CD4-positive, CD25-positive, alpha-beta regulatory T cell (primary cell): ENCODE results near the gene RBBP8. TPM values are rescaled to one million over a fixed set of nuclear protein-coding genes. Genes with fewer than 3 reads are reported as not detected.

Experiments used
- ATAC-seq, 2 donors: fragments of 150-1000 bp; cut with Tn5 transposase; one replicate each; pipeline ENCODE4 v1.10.0; 2021; ENCODE audit warnings: low read depth in 2 of 2, moderate number of reproducible peaks in 2 of 2, moderate library complexity in 1 of 2
- DNase-seq, 3 donors: peaks; one replicate each; pipeline versions ENCODE4 v3.0.0 to v3.0.0-alpha.2; 2012 to 2022; ENCODE audit warnings: mixed read lengths in 1 of 3
- H3K27ac ChIP-seq: one replicate; pipeline ENCODE4 v1.7.0; 2013; ENCODE audit warnings: mild to moderate bottlenecking, low read length; ENCODE audit not compliant: insufficient read depth, poor library complexity, severe bottlenecking
- H3K27me3 ChIP-seq: one replicate; pipeline ENCODE4 v1.7.0; 2013; ENCODE audit warnings: low read length; ENCODE audit not compliant: control insufficient read depth, insufficient read depth
- H3K36me3 ChIP-seq: one replicate; pipeline ENCODE4 v1.7.0; 2013; ENCODE audit warnings: mild to moderate bottlenecking, low read length, moderate library complexity; ENCODE audit not compliant: control insufficient read depth, insufficient read depth
- H3K4me1 ChIP-seq: 2 replicates; pipeline ENCODE4 v1.7.0; 2013; ENCODE audit warnings: mild to moderate bottlenecking, low read length; ENCODE audit not compliant: insufficient read depth, control insufficient read depth, poor library complexity, severe bottlenecking
- H3K4me3 ChIP-seq: one replicate; pipeline ENCODE4 v1.7.0; 2013; ENCODE audit warnings: low read depth, mild to moderate bottlenecking, low read length, moderate library complexity
- H3K9me3 ChIP-seq, 2 experiments: 1 replicate in 1 of 2; 2 replicates in 1 of 2; pipeline ENCODE4 v1.7.0; 2013; ENCODE audit warnings: low read length in 2 of 2, mild to moderate bottlenecking in 1 of 2, moderate library complexity in 1 of 2; ENCODE audit not compliant: control insufficient read depth in 2 of 2
- H3K27ac Mint-ChIP-seq, 3 donors: one replicate each; pipeline ENCODE4 v1.8.0; 2020 to 2022; ENCODE audit warnings: mild to moderate bottlenecking in 3 of 3, mixed read lengths in 3 of 3, moderate library complexity in 2 of 3
- H3K27me3 Mint-ChIP-seq: one replicate; pipeline ENCODE4 v1.8.0; 2022; ENCODE audit warnings: mild to moderate bottlenecking, mixed read lengths
- H3K36me3 Mint-ChIP-seq: one replicate; pipeline ENCODE4 v1.8.0; 2020; ENCODE audit warnings: mixed read lengths
- H3K4me1 Mint-ChIP-seq, 4 donors: one replicate each; pipeline ENCODE4 v1.8.0; 2020 to 2022; ENCODE audit warnings: mixed read lengths in 4 of 4, mild to moderate bottlenecking in 1 of 4
- H3K4me3 Mint-ChIP-seq, 4 donors: one replicate each; pipeline ENCODE4 v1.8.0; 2020 to 2022; ENCODE audit warnings: mild to moderate bottlenecking in 4 of 4, mixed read lengths in 4 of 4, moderate library complexity in 3 of 4
- H3K9me3 Mint-ChIP-seq, 7 donors: one replicate each; pipeline ENCODE4 v1.8.0; 2020 to 2022; ENCODE audit warnings: mixed read lengths in 7 of 7, mild to moderate bottlenecking in 3 of 7, moderate library complexity in 2 of 7
- polyA plus RNA-seq, 4 donors: library from polyadenylated mRNA; unstranded; fragments of 300-500 nt; fragmentation: Illumina TruSeq; gene quantifications; one replicate each; pipeline ENCODE4 v1.2.3, GENCODE V29; 2021
- total RNA-seq: library from RNA; stranded (reverse); gene quantifications from one replicate; pipeline ENCODE4 v1.2.3, GENCODE V29; 2022

RBBP8 gene
- total and polyA plus RNA-seq, 5 donors from 2014 or later = 3.1 to 8.6 (median 5.9) TPM

GRCh38 chr18:22912149-22912548 lies 21.0 kb upstream of the RBBP8 start:
- no peaks in the 10 kb centered on the region for H3K36me3 ChIP-seq
- ATAC-seq (no peak), DNase-seq (no peak)
- no peaks in the 10 kb centered on the region for H3K9me3 ChIP-seq
- no peaks in the 10 kb centered on the region for H3K4me1 ChIP-seq
- H3K36me3 Mint-ChIP-seq = no peaks in the 10 kb centered on the region
- no peak overlapping the region for H3K4me3 ChIP-seq
- no peaks in the 10 kb centered on the region for H3K9me3 Mint-ChIP-seq
- H3K4me3 Mint-ChIP-seq = peak overlapping the region in 1 of 4 donors; percentile 32
- no peaks in the 10 kb centered on the region for H3K27me3 ChIP-seq
- H3K27ac ChIP-seq = no peak overlapping the region
- no peaks in the 10 kb centered on the region for H3K4me1 Mint-ChIP-seq
- H3K27me3 Mint-ChIP-seq = no peaks in the 10 kb centered on the region
- no peak overlapping the region for H3K27ac Mint-ChIP-seq

GRCh38 chr18:22912835-22913234 lies 20.3 kb upstream of the RBBP8 start:
- DNase-seq = no peak
- H3K27me3 Mint-ChIP-seq = no peaks in the 10 kb centered on the region
- no peaks in the 10 kb centered on the region for H3K4me1 Mint-ChIP-seq

GRCh38 chr18:22913861-22914260 lies 19.3 kb upstream of the RBBP8 start:
- ATAC-seq (no peak), DNase-seq (no peak)
- H3K27ac Mint-ChIP-seq = no peak overlapping the region
- no peaks in the 10 kb centered on the region for H3K4me1 Mint-ChIP-seq
- no peaks in the 10 kb centered on the region for H3K27me3 ChIP-seq
- no peaks in the 10 kb centered on the region for H3K36me3 Mint-ChIP-seq
- no peaks in the 10 kb centered on the region for H3K9me3 Mint-ChIP-seq
- H3K4me3 Mint-ChIP-seq = no peak overlapping the region
- H3K36me3 ChIP-seq = no peaks in the 10 kb centered on the region
- H3K27ac ChIP-seq = no peak overlapping the region
- H3K9me3 ChIP-seq = no peaks in the 10 kb centered on the region
- no peaks in the 10 kb centered on the region for H3K27me3 Mint-ChIP-seq
- H3K4me3 ChIP-seq = no peak overlapping the region
- H3K4me1 ChIP-seq = no peaks in the 10 kb centered on the region

More at GRCh38 chr18:22912835-22913234, 20.3 kb upstream of the RBBP8 start:
- Histone ChIP-seq H3K4me1 (no peaks in the 10 kb centered on the region), H3K27me3 (no peaks in the 10 kb centered on the region), H3K36me3 (no peaks in the 10 kb centered on the region), H3K27ac (no peak overlapping the region), H3K9me3 (no peaks in the 10 kb centered on the region), H3K4me3 (no peak overlapping the region)
- no peak overlapping the region for H3K4me3 Mint-ChIP-seq
- H3K9me3 Mint-ChIP-seq = no peaks in the 10 kb centered on the region
- ATAC-seq = no peak
- H3K36me3 Mint-ChIP-seq = no peaks in the 10 kb centered on the region
- no peak overlapping the region for H3K27ac Mint-ChIP-seq

GRCh38 chr18:22914633-22915032 lies 18.5 kb upstream of the RBBP8 start:
- H3K4me1 Mint-ChIP-seq = no peaks in the 10 kb centered on the region
- H3K36me3 Mint-ChIP-seq = no peaks in the 10 kb centered on the region
- H3K36me3 ChIP-seq = no peaks in the 10 kb centered on the region

GRCh38 chr18:22915337-22915736 lies 17.8 kb upstream of the RBBP8 start:
- H3K27ac ChIP-seq = no peak overlapping the region
- no peak for DNase-seq

More at GRCh38 chr18:22914633-22915032, 18.5 kb upstream of the RBBP8 start:
- H3K4me1 ChIP-seq = no peaks in the 10 kb centered on the region
- Mint-ChIP-seq H3K27ac (no peak overlapping the region), H3K27me3 (no peaks in the 10 kb centered on the region), H3K4me3 (no peak overlapping the region), H3K9me3 (no peaks in the 10 kb centered on the region)
- no peak overlapping the region for H3K27ac ChIP-seq
- DNase-seq = no peak
- no peak overlapping the region for H3K4me3 ChIP-seq
- ATAC-seq = no peak
- H3K27me3 ChIP-seq = no peaks in the 10 kb centered on the region
- H3K9me3 ChIP-seq = no peaks in the 10 kb centered on the region

GRCh38 chr18:22921772-22922171 lies 11.4 kb upstream of the RBBP8 start:
- Mint-ChIP-seq H3K9me3 (no peaks in the 10 kb centered on the region), H3K27me3 (peaks cover 9% of the 10 kb centered on the region), H3K4me1 (no peaks in the 10 kb centered on the region), H3K4me3 (no peak overlapping the region), H3K27ac (no peak overlapping the region), H3K36me3 (no peaks in the 10 kb centered on the region)
- DNase-seq (no peak), ATAC-seq (no peak)
- H3K9me3 ChIP-seq = no peaks in the 10 kb centered on the region
- no peak overlapping the region for H3K27ac ChIP-seq
- no peaks in the 10 kb centered on the region for H3K36me3 ChIP-seq
- no peaks in the 10 kb centered on the region for H3K4me1 ChIP-seq
- H3K4me3 ChIP-seq = no peak overlapping the region
- H3K27me3 ChIP-seq = no peaks in the 10 kb centered on the region

More at GRCh38 chr18:22915337-22915736, 17.8 kb upstream of the RBBP8 start:
- Histone ChIP-seq H3K4me3 (no peak overlapping the region), H3K27me3 (no peaks in the 10 kb centered on the region), H3K36me3 (no peaks in the 10 kb centered on the region), H3K9me3 (no peaks in the 10 kb centered on the region), H3K4me1 (no peaks in the 10 kb centered on the region)
- Mint-ChIP-seq H3K36me3 (no peaks in the 10 kb centered on the region), H3K4me1 (no peaks in the 10 kb centered on the region), H3K27me3 (no peaks in the 10 kb centered on the region), H3K4me3 (no peak overlapping the region), H3K27ac (no peak overlapping the region), H3K9me3 (no peaks in the 10 kb centered on the region)
- ATAC-seq = no peak

- H3K27ac Mint-ChIP-seq = no peak overlapping the region
- H3K4me1 Mint-ChIP-seq = peaks cover 0 to 4% (median under 1%) of the 10 kb centered on the region in 4 donors
- Histone ChIP-seq H3K4me3 (no peak overlapping the region), H3K27me3 (no peaks in the 10 kb centered on the region), H3K9me3 (no peaks in the 10 kb centered on the region), H3K36me3 (no peaks in the 10 kb centered on the region), H3K4me1 (no peaks in the 10 kb centered on the region), H3K27ac (no peak overlapping the region)
- H3K4me3 Mint-ChIP-seq = no peak overlapping the region
- H3K9me3 Mint-ChIP-seq = no peaks in the 10 kb centered on the region
- H3K27me3 Mint-ChIP-seq = peaks cover 9% of the 10 kb centered on the region
- no peaks in the 10 kb centered on the region for H3K36me3 Mint-ChIP-seq
- DNase-seq (no peak), ATAC-seq (no peak)
Observed at GRCh38 chr18:22924589-22924988, 8.5 kb upstream of the RBBP8 start.

- H3K36me3 ChIP-seq = no peaks in the 10 kb centered on the region
- no peaks in the 10 kb centered on the region for H3K9me3 Mint-ChIP-seq
- no peaks in the 10 kb centered on the region for H3K4me1 ChIP-seq
- H3K4me3 Mint-ChIP-seq = no peak overlapping the region
- peaks cover 0 to 7% (median 2%) of the 10 kb centered on the region in 4 donors for H3K4me1 Mint-ChIP-seq
- ATAC-seq (no peak), DNase-seq (no peak)
- no peak overlapping the region for H3K27ac Mint-ChIP-seq
- H3K27ac ChIP-seq = no peak overlapping the region
- H3K4me3 ChIP-seq = no peak overlapping the region
- H3K27me3 ChIP-seq = no peaks in the 10 kb centered on the region
- peaks cover 9% of the 10 kb centered on the region for H3K27me3 Mint-ChIP-seq
- no peaks in the 10 kb centered on the region for H3K36me3 Mint-ChIP-seq
- no peaks in the 10 kb centered on the region for H3K9me3 ChIP-seq
Observed at GRCh38 chr18:22926454-22926853, 6.7 kb upstream of the RBBP8 start.
